ENCODE results near the gene EPB41L4B. TPM values are rescaled to one million over a fixed set of nuclear protein-coding genes. Genes with fewer than 3 reads are reported as not detected.

EPB41L4B gene
- total RNA-seq, 2 experiments from 2014 or later = 0.34 TPM

DNA sequence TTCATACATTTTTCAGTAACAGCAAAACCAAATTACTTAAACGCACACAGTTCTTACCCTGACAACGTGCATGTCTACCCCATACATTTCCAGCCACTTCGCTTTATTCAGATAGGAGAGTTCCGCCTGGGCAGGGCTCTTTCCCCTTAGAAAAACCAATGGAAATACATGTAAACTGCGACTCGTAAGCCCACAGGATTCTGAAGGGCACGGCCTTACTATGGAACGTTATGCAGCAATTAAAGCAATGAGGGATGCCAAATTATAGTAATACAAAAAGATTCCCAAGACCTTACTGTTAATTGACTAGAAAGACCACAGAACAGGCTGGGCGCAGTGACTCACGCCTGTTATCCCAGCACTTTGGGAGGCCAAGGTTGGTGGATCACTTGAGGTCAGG lies 64.5 kb downstream of the EPB41L4B start:
- no peaks in the 10 kb centered on the region for H3K9me3 Mint-ChIP-seq
- H3K27ac Mint-ChIP-seq = no peak overlapping the region
- intact Hi-C loops (cut with micrococcal nuclease) = no loop called here
- no peaks in the 10 kb centered on the region for H3K36me3 Mint-ChIP-seq (ENCODE audit: low read depth)
- CTCF ChIA-PET = interaction anchor here (0.7 to 0.8 kb wide), 2 partner anchors 16 to 65 kb away, joined by 3 read pairs; no protein-coding TSS in a partner anchor
- no peaks in the 10 kb centered on the region for H3K4me1 Mint-ChIP-seq (ENCODE audit: low read depth)
- TF ChIP-seq, protein P1, sequence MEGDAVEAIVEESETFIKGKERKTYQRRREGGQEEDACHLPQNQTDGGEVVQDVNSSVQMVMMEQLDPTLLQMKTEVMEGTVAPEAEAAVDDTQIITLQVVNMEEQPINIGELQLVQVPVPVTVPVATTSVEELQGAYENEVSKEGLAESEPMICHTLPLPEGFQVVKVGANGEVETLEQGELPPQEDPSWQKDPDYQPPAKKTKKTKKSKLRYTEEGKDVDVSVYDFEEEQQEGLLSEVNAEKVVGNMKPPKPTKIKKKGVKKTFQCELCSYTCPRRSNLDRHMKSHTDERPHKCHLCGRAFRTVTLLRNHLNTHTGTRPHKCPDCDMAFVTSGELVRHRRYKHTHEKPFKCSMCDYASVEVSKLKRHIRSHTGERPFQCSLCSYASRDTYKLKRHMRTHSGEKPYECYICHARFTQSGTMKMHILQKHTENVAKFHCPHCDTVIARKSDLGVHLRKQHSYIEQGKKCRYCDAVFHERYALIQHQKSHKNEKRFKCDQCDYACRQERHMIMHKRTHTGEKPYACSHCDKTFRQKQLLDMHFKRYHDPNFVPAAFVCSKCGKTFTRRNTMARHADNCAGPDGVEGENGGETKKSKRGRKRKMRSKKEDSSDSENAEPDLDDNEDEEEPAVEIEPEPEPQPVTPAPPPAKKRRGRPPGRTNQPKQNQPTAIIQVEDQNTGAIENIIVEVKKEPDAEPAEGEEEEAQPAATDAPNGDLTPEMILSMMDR (IDR thresholded peaks at IDR 0.05) = no peak
- H3K27me3 Mint-ChIP-seq = no peaks in the 10 kb centered on the region
- POLR2A ChIA-PET = no interaction called here
- H3K4me3 Mint-ChIP-seq = no peak overlapping the region
- ATAC-seq (no peak), DNase-seq (no peak)

DNA sequence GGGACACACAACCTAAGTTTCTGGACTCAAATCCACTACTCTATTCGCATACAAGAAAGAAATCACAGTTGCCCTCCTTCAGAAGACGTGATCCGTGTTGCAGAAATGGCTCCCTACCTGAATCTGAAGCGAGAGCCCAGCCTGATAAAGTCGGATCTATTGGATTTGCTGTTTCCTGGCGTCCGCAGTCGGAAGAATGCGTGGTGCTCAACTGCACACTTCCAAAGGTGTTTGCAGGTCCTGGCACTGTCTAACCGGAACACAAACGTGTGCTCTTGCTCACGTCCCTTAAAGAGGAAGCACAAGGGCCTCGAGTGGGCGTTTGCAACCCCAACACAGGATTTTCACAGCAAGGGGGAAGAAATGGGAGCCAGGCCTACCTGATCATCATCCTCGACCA lies 65.5 kb downstream of the EPB41L4B start:
- DNase-seq = no peak
- Mint-ChIP-seq H3K27ac (no peak overlapping the region), H3K36me3 (ENCODE audit: low read depth) (no peaks in the 10 kb centered on the region), H3K4me3 (no peak overlapping the region), H3K4me1 (ENCODE audit: low read depth) (no peaks in the 10 kb centered on the region), H3K27me3 (no peaks in the 10 kb centered on the region), H3K9me3 (no peaks in the 10 kb centered on the region)
- ChIA-PET POLR2A (no interaction called here), CTCF (interaction anchor here (1.5 kb wide), 1 partner anchor 301 kb away, joined by 4 read pairs; no protein-coding TSS in a partner anchor)
- intact Hi-C loops (cut with micrococcal nuclease) = no loop called here
- no peak for ATAC-seq
- TF ChIP-seq, protein P1 (IDR thresholded peaks at IDR 0.05) = no peak

DNA sequence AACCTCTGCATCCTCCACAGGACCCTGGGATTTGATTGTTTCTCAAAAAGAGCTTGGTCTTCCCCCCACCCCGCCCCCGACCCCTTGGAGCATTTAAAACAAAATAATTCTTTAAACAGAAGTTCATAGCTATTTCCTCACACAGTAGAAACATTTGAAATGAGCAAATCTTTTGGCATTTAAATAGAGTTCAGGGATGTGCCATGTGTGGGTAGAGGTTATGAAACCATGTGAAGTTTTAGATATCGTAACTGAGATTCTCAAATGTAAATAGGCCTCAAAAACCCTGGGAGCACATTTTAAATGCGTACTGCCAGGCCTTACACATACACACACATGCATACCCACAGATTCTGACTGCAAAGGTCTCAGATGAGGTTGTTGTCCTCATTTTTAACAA lies 66.5 kb downstream of the EPB41L4B start:
- TF ChIP-seq, protein P1 (IDR thresholded peaks at IDR 0.05) = no peak
- no peak for ATAC-seq
- intact Hi-C loops (cut with micrococcal nuclease) = no loop called here
- no peaks in the 10 kb centered on the region for H3K36me3 Mint-ChIP-seq (ENCODE audit: low read depth)
- H3K9me3 Mint-ChIP-seq = no peaks in the 10 kb centered on the region
- H3K4me3 Mint-ChIP-seq = no peak overlapping the region
- ChIA-PET CTCF (interaction anchor here (1.5 kb wide), 1 partner anchor 300 kb away, joined by 4 read pairs; no protein-coding TSS in a partner anchor), POLR2A (interaction anchor here (0.6 kb wide), 1 partner anchor 44 kb away, joined by 3 read pairs; no protein-coding TSS in a partner anchor)
- no peaks in the 10 kb centered on the region for H3K4me1 Mint-ChIP-seq (ENCODE audit: low read depth)
- no peak overlapping the region for H3K27ac Mint-ChIP-seq
- no peaks in the 10 kb centered on the region for H3K27me3 Mint-ChIP-seq
- DNase-seq = no peak

DNA sequence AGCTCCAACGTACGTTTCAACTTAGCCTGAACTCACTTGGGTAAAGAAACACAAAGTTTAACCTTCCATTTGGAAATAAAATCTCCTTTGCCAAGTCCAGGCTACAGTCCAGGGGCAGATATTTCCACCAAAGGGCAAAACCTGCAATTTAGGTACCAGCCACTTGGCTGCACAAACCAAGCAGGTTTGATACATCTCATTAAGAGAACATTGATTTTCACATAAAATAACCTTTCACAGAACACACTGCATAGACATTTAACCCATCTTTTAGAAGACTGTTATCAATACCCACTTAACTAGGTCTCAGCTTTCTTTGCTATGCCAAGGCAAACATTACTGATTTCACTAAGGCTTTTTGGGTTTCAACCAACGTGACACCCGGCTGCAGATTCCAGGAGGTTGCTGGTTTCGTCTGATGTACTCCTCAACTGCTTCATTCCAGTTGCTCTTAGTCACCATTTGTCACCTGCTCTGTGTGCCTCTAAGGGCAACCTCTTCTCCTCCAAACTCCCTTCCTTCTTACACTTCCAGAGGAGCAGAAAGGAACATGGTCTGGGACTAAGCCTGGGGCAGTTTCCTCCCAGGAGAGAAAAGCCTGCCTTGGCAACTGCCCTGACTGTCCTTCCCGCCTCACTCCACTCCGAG lies 67.1 kb downstream of the EPB41L4B start:
- TF ChIP-seq, protein P1 (IDR thresholded peaks at IDR 0.05) = no peak
- CTCF ChIA-PET = interaction anchor here (1.1 kb wide), 1 partner anchor 10 kb away, joined by 3 read pairs; no protein-coding TSS in a partner anchor

DNA sequence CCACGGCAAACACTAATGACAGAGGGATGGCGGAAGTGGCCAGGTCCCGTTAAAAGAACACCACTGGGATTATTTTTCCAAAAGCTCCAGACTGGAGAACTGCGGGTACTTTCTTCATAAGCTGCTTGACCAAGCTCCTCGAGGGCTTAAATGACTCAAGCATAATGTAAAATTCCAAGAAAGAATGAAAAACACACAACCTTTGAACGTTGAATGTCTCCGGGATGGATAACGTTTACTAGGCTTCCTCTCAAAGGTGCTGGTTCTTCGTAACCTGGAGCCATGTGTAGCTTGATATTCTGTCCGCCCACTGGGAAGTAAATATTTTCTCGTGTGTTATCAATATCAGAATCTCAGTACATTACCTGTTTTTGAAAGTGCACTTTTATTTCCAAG lies 67.6 kb downstream of the EPB41L4B start:
- CTCF ChIA-PET = interaction anchor here (1.1 kb wide), 1 partner anchor 10 kb away, joined by 3 read pairs; no protein-coding TSS in a partner anchor
- Mint-ChIP-seq H3K27me3 (no peaks in the 10 kb centered on the region), H3K4me3 (no peak overlapping the region), H3K9me3 (no peaks in the 10 kb centered on the region), H3K4me1 (ENCODE audit: low read depth) (no peaks in the 10 kb centered on the region), H3K36me3 (ENCODE audit: low read depth) (no peaks in the 10 kb centered on the region), H3K27ac (no peak overlapping the region)
- intact Hi-C loops (cut with micrococcal nuclease) = no loop called here
- no peak for DNase-seq
- POLR2A ChIA-PET = no interaction called here
- TF ChIP-seq, protein P1 (IDR thresholded peaks at IDR 0.05) = no peak
- ATAC-seq = no peak

More for the DNA sequence above, 67.1 kb downstream of the EPB41L4B start:
- Mint-ChIP-seq H3K27ac (no peak overlapping the region), H3K4me1 (ENCODE audit: low read depth) (no peaks in the 10 kb centered on the region), H3K9me3 (no peaks in the 10 kb centered on the region), H3K4me3 (no peak overlapping the region), H3K36me3 (ENCODE audit: low read depth) (no peaks in the 10 kb centered on the region), H3K27me3 (no peaks in the 10 kb centered on the region)
- intact Hi-C loops (cut with micrococcal nuclease) = no loop called here
- POLR2A ChIA-PET = no interaction called here
- ATAC-seq = no peak
- DNase-seq = no peak
